Measurements from ENCODE around the gene TWIST1.

TWIST1 gene

GRCh38 chr7:19121977-19122588, 4.6 kb upstream of the TWIST1 start:
- no peak overlapping the region for H3K9ac ChIP-seq (ENCODE audit: low read depth, low read length)
- no peaks in the 10 kb centered on the region for H3K4me1 ChIP-seq (ENCODE audit: insufficient read depth, low read length)
- H3K4me2 ChIP-seq (ENCODE audit: insufficient read depth, low read length): no peak overlapping the region
- TF ChIP-seq CTCF (IDR thresholded peaks at IDR 0.05; ENCODE audit: borderline replicate concordance, extremely low read depth, low read length, poor library complexity, severe bottlenecking) (peak; percentile 57), EZH2 (IDR thresholded peaks at IDR 0.05; ENCODE audit: borderline replicate concordance, low read depth, low read length, severe bottlenecking) (no peak)
- no peak overlapping the region for H3K27ac ChIP-seq (ENCODE audit: low read length)
- H3K79me2 ChIP-seq (ENCODE audit: insufficient read depth, low read length): no peaks in the 10 kb centered on the region
- no peaks in the 10 kb centered on the region for H3K27me3 ChIP-seq (ENCODE audit: insufficient read depth, low read length, poor library complexity)
- no peaks in the 10 kb centered on the region for H3K36me3 ChIP-seq (ENCODE audit: insufficient read depth, low read length)
- H3K9me3 ChIP-seq (ENCODE audit: insufficient read depth, low read length, severe bottlenecking): no peaks in the 10 kb centered on the region
- no peaks in the 10 kb centered on the region for H4K20me1 ChIP-seq (ENCODE audit: insufficient read depth, low read length)
- H3K4me3 ChIP-seq (ENCODE audit: low read depth in 1 of 2, low read length in 2 of 2): no peak overlapping the region
- no peak for DNase-seq
- H2AFZ ChIP-seq (ENCODE audit: low read depth, low read length): no peak overlapping the region
- ATAC-seq (ENCODE audit: insufficient read depth, low read depth): no peak

DNA sequence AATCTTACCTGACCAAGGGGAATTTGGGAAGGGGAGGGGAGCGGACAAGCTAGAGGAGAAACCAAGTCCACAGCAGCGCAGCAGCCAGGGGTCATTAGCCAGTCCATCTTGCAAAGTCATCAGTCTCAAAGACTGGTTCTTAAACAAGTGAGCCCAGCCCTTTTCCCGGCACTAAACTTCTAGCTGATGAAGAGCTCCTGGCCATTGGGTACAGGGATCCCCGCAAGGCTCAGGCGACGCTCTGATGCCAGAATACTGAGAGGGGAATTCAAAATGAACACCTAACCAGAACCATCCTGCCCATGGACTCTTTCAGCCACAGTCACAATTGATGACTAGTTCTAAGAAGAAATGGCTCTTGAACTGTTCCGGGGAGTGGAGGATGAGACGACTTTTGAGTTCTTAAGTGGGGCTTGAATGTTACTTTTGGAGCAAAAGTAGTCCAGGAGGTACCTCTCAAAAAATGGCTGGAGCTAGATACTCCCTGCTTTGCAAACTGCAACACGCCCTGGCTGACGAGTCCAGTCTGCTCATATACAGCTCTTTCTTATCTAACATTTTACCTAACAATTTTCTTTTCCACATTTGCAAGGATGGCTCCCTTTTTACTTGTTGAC, 2.5 kb upstream of the TWIST1 start:
- H3K9ac ChIP-seq (ENCODE audit: low read depth, low read length): no peak overlapping the region
- ATAC-seq (ENCODE audit: insufficient read depth, low read depth): no peak

GRCh38 chr7:19119372-19119771, 1.9 kb upstream of the TWIST1 start:
- ATAC-seq (ENCODE audit: insufficient read depth, low read depth): no peak
- Histone ChIP-seq H3K9me3 (ENCODE audit: insufficient read depth, low read length, severe bottlenecking) (peaks cover 6% of the 10 kb centered on the region), H2AFZ (ENCODE audit: low read depth, low read length) (no peak overlapping the region), H3K27me3 (ENCODE audit: insufficient read depth, low read length, poor library complexity) (no peaks in the 10 kb centered on the region), H3K36me3 (ENCODE audit: insufficient read depth, low read length) (no peaks in the 10 kb centered on the region), H3K9ac (ENCODE audit: low read depth, low read length) (no peak overlapping the region), H3K27ac (ENCODE audit: low read length) (no peak overlapping the region), H3K4me2 (ENCODE audit: insufficient read depth, low read length) (no peak overlapping the region), H3K4me3 (ENCODE audit: low read depth in 1 of 2, low read length in 2 of 2) (no peak overlapping the region), H3K79me2 (ENCODE audit: insufficient read depth, low read length) (no peaks in the 10 kb centered on the region), H3K4me1 (ENCODE audit: insufficient read depth, low read length) (no peaks in the 10 kb centered on the region), H4K20me1 (ENCODE audit: insufficient read depth, low read length) (no peaks in the 10 kb centered on the region)
- no peak for DNase-seq
- TF ChIP-seq CTCF (IDR thresholded peaks at IDR 0.05; ENCODE audit: borderline replicate concordance, extremely low read depth, low read length, poor library complexity, severe bottlenecking): no peak

More for the DNA sequence above, 2.5 kb upstream of the TWIST1 start:
- TF ChIP-seq CTCF (IDR thresholded peaks at IDR 0.05; ENCODE audit: borderline replicate concordance, extremely low read depth, low read length, poor library complexity, severe bottlenecking): no peak
- H3K79me2 ChIP-seq (ENCODE audit: insufficient read depth, low read length): no peaks in the 10 kb centered on the region
- H3K27ac ChIP-seq (ENCODE audit: low read length): no peak overlapping the region
- peaks cover 6% of the 10 kb centered on the region for H3K9me3 ChIP-seq (ENCODE audit: insufficient read depth, low read length, severe bottlenecking)
- no peaks in the 10 kb centered on the region for H3K27me3 ChIP-seq (ENCODE audit: insufficient read depth, low read length, poor library complexity)
- H4K20me1 ChIP-seq (ENCODE audit: insufficient read depth, low read length): no peaks in the 10 kb centered on the region
- H3K4me3 ChIP-seq (ENCODE audit: low read depth in 1 of 2, low read length in 2 of 2): no peak overlapping the region
- no peak overlapping the region for H3K4me2 ChIP-seq (ENCODE audit: insufficient read depth, low read length)
- no peaks in the 10 kb centered on the region for H3K36me3 ChIP-seq (ENCODE audit: insufficient read depth, low read length)
- DNase-seq: no peak
- H3K4me1 ChIP-seq (ENCODE audit: insufficient read depth, low read length): no peaks in the 10 kb centered on the region
- no peak overlapping the region for H2AFZ ChIP-seq (ENCODE audit: low read depth, low read length)
